Dermis microvascular lymphatic vessel endothelial cell (primary cell): ENCODE results near the gene SOX1. TPM values are rescaled to one million over a fixed set of nuclear protein-coding genes. Genes with fewer than 3 reads are reported as not detected.

Experiments
- DNase-seq, 2 donors: peaks; one replicate each; pipeline versions ENCODE4 v3.0.0 to v3.0.0-alpha.2; 2010; ENCODE audit warnings: low read depth in 2 of 2
- total RNA-seq: library from RNA; depleted of rRNA; stranded (reverse); fragments of >200 nt; gene quantifications from 2 replicates; pipeline ENCODE4 v1.2.1, GENCODE V29; 2014

The SOX1 gene
- total RNA-seq, 1 donor from 2014 or later, result not detected

- no peak for DNase-seq
Observed at GRCh38 chr13:112105244-112105681, 38.3 kb downstream of the SOX1 start.

GRCh38 chr13:112105892-112106291 is 38.9 kb downstream of the SOX1 start:
- DNase-seq, result no peak

- no peak for DNase-seq
Observed at GRCh38 chr13:112106478-112107141, 39.7 kb downstream of the SOX1 start.

GRCh38 chr13:112107289-112107688 is 40.3 kb downstream of the SOX1 start:
- DNase-seq, result no peak

- DNase-seq, result no peak
Observed at GRCh38 chr13:112110479-112110878, 43.5 kb downstream of the SOX1 start.

- DNase-seq, result no peak
Observed at GRCh38 chr13:112111239-112111857, 44.4 kb downstream of the SOX1 start.

GRCh38 chr13:112112534-112113276 is 45.8 kb downstream of the SOX1 start:
- no peak for DNase-seq

GRCh38 chr13:112113348-112113747 is 46.4 kb downstream of the SOX1 start:
- no peak for DNase-seq

GRCh38 chr13:112113851-112114250 is 46.9 kb downstream of the SOX1 start:
- DNase-seq, result no peak

- DNase-seq, result no peak
Observed at GRCh38 chr13:112114391-112114790, 47.4 kb downstream of the SOX1 start.

GRCh38 chr13:112115403-112116091 is 48.6 kb downstream of the SOX1 start:
- no peak for DNase-seq

- DNase-seq, result no peak
Observed at GRCh38 chr13:112116187-112116950, 49.4 kb downstream of the SOX1 start.

GRCh38 chr13:112117258-112117954 is 50.5 kb downstream of the SOX1 start:
- no peak for DNase-seq

- DNase-seq, result no peak
Observed at GRCh38 chr13:112117955-112118302, 51.0 kb downstream of the SOX1 start.

- no peak for DNase-seq
Observed at GRCh38 chr13:112118451-112119064, 51.6 kb downstream of the SOX1 start.

GRCh38 chr13:112119192-112120030 is 52.5 kb downstream of the SOX1 start:
- DNase-seq, result no peak

GRCh38 chr13:112120031-112120373 is 53.1 kb downstream of the SOX1 start:
- DNase-seq, result no peak
